Esophagus squamous epithelium (tissue), 4 donors: Measurements from ENCODE around the gene EFNB2.

Experiments
- CTCF ChIP-seq, 6 experiments: fragments of 450-650 bp in 4 of 6; fragments of 200-600 bp in 2 of 6; sonication (generic) in 2 of 6; IDR thresholded peaks; one replicate each; pipeline ENCODE4 v1.5.1; 2016 to 2019; ENCODE audit warnings: antibody characterized with exemption in 6 of 6, mild to moderate bottlenecking in 4 of 6, moderate library complexity in 4 of 6
- POLR2A ChIP-seq, 4 donors: fragments of 450-650 bp; IDR thresholded peaks; one replicate each; pipeline ENCODE4 v1.6.1; 2017; ENCODE audit warnings: antibody characterized with exemption in 4 of 4, mild to moderate bottlenecking in 4 of 4, moderate library complexity in 3 of 4

- no peak for TF ChIP-seq POLR2A (IDR thresholded peaks at IDR 0.05)
- TF ChIP-seq CTCF (IDR thresholded peaks at IDR 0.05) = no peak
Observed at GRCh38 chr13:106491463-106491862, 44.0 kb downstream of the EFNB2 start.
